GM10847 (cell line): Measurements from ENCODE around the gene DHRS9.

ENCODE experiments used
- POLR2A ChIP-seq: IDR thresholded peaks from 2 replicates; pipeline ENCODE4 v1.6.1; 2011; ENCODE audit not compliant: insufficient read length; ENCODE audit errors: extremely low read depth

Gene DHRS9

GRCh38 chr2:169069341-169069740 is at the start of gene DHRS9:
Gene DHRS9 (plus strand): TSS chr2:169069563. CDS start chr2:169081582, 12,019 bp downstream.
- TF ChIP-seq POLR2A, result no peak

GRCh38 chr2:169023161-169023560 is 46.2 kb upstream of the DHRS9 start:
- no peak for TF ChIP-seq POLR2A

GRCh38 chr2:169026056-169026455 is 43.3 kb upstream of the DHRS9 start:
- TF ChIP-seq POLR2A, result no peak

- TF ChIP-seq POLR2A, result no peak
Measured at GRCh38 chr2:169027234-169027633, 42.1 kb upstream of the DHRS9 start.

GRCh38 chr2:169029341-169029740 is 40.0 kb upstream of the DHRS9 start:
- no peak for TF ChIP-seq POLR2A

GRCh38 chr2:169031202-169031601 is 38.2 kb upstream of the DHRS9 start, which contains the start of gene ABCB11:
Gene ABCB11 (minus strand): TSS chr2:169031324. CDS start chr2:169018125, 13,199 bp downstream.
- no peak for TF ChIP-seq POLR2A

- no peak for TF ChIP-seq POLR2A
Measured at GRCh38 chr2:169034256-169034655, 35.1 kb upstream of the DHRS9 start.

GRCh38 chr2:169034984-169035544 is 34.3 kb upstream of the DHRS9 start:
- TF ChIP-seq POLR2A, result no peak

GRCh38 chr2:169035887-169036286 is 33.5 kb upstream of the DHRS9 start:
- TF ChIP-seq POLR2A, result no peak

- no peak for TF ChIP-seq POLR2A
Measured at GRCh38 chr2:169036736-169037440, 32.5 kb upstream of the DHRS9 start.

GRCh38 chr2:169038338-169038757 is 31.0 kb upstream of the DHRS9 start:
- no peak for TF ChIP-seq POLR2A

- no peak for TF ChIP-seq POLR2A
Measured at GRCh38 chr2:169039702-169040101, 29.7 kb upstream of the DHRS9 start.

- no peak for TF ChIP-seq POLR2A
Measured at GRCh38 chr2:169041594-169041993, 27.8 kb upstream of the DHRS9 start.

- no peak for TF ChIP-seq POLR2A
Measured at GRCh38 chr2:169042856-169043255, 26.5 kb upstream of the DHRS9 start.

GRCh38 chr2:169046440-169047151 is 22.8 kb upstream of the DHRS9 start:
- no peak for TF ChIP-seq POLR2A
